Left renal cortex interstitium (tissue), 4 donors: ENCODE measurements around the gene CEP57L1. TPM values are rescaled to one million over a fixed set of nuclear protein-coding genes. Genes with fewer than 3 reads are reported as not detected.
A peak's percentile ranks its signal among the peaks of the same experiment; 100 is the strongest.
"Not testable (repeated sequence)": the region's sequence is repeated elsewhere in the genome, so short reads cannot be mapped to it uniquely, and the experiment has no call there.

Source experiments
- DNase-seq, 4 donors: peaks; one replicate each; pipeline ENCODE4 v3.0.0-alpha.2; 2013; ENCODE audit warnings: low read depth in 4 of 4, low spot score in 2 of 4, missing footprints in 1 of 4
- polyA plus RNA-seq, 4 donors: library from polyadenylated mRNA; unstranded; fragments of 120-200 nt; gene quantifications; one replicate each; pipeline ENCODE4 v1.2.1, GENCODE V29; 2013; ENCODE audit not compliant: insufficient read length in 4 of 4

The CEP57L1 gene
- polyA plus RNA-seq, 4 donors, result 20.1 to 28.9 (median 26.9) TPM

DNA sequence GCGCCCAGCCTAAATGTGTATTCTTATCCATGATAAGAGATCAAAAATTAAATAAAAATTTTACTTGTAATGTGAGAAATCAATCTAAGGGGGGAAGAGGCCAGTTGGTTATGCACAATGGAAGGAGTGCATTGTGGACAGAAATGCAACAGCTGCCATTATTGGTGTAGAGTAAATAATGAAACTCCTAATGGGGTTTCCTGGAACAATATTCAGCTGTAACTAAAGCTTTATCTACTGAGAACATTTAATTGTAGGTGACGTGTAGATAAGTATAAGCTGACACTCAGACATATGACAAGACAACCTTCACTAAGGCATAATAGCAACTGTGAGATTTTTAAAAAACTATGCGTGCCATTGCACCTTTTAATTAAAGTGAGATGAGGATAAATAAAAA, 71.4 kb downstream of the CEP57L1 start:
- DNase-seq, result no peak

DNA sequence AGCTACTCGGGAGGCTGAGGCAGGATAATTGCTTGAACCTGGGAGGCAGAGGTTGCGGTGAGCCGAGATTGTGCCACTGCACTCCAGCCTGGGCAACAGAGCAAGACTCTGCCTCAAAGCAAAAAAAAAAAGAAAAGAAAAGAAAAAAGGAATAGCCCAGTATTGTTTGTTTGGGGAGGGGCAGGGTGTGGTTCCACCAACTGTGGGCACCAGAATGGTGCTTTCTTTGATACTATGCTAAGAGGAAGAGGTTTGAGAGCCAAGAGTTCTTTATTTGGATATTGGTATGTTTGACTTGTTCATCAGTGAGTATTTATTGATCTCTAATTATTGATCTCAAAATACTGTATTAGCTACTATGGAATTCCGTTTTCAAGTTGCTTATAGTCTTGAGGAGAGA, 72.3 kb downstream of the CEP57L1 start:
- no peak for DNase-seq

DNA sequence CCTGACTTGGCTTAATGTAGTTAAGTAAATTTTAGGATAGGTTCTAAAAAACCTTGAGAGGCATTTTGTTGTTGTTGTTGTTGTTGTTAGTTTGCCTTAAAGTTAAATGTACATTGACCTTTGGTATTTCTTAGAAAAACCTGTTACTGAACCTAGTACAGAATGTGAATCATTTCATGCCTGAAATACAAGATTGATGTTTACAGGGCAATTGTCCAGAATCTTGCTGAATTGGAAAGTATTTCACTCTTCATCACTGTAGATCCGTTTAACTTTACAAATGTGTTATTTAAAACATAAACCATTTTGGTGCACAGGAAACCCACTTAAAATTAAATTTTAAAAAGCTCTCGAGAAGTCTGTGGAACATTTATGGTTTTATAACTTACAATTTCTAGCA, 75.0 kb downstream of the CEP57L1 start:
- DNase-seq, result no peak

DNA sequence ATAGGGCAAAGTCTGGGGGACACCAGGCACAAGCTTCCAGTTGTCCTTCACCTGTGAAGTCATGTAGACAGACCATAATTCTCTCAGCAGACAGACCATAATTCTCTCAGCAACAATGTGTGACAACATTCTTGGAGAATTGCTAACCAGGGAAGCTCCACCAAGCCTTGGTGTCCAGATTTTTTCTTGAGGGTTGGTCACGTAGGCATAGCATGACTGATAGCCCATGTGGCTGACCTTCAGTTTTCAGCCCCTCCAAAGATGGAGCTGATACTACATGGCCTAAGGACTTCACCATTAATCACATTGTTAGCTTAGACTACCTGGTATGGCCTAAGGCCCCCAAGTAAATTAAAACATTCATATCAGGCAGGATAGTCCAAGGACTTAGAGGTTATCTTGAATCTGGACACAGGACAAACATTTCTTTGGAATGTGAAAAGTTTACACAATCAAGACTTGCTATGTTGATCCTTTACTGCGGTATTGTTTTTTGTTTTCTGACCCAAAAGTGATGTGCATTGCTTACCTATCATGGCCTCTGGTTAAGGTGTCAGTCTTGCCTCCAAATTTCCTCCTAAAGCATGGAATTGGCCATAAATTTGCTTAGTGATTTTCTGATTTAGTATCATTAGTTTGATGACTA, 76.9 kb downstream of the CEP57L1 start:
- no peak for DNase-seq

DNA sequence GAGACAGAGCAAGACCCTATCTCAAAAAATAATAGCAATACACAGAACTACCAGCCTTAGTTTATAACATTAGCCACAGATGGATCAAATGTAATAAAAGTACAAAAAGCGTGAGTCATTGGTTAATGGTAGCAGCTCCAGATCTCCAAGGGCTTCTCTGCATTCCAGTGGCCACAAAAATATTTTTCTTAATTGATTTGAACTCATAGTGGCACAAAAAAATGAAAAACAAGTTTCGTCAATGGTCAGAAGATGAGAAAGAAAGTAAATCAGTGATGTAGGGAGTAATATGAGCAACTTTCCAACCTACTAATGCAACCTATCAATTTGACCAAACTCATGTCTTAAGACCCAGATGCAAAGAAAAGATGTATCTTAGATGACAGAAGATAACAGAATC, 79.6 kb downstream of the CEP57L1 start:
- no peak for DNase-seq

DNA sequence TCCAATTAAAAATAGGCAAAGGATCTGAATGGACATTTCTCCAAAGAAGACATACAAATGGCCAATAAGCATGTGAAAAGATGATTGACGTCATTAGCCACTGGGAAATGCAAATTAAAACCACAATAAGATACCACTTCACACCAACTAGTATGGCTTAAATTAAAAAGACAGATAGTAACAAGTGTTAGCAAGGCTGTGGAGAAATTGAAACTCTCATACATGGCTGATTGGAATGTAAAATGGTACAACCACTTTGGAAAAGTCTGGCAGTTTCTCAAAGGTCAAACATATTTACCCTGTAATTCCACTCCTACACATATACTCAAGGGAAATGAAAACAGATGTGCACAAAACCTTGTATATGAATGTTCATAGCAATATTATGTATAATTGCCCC, 83.6 kb downstream of the CEP57L1 start:
- no peak for DNase-seq

DNA sequence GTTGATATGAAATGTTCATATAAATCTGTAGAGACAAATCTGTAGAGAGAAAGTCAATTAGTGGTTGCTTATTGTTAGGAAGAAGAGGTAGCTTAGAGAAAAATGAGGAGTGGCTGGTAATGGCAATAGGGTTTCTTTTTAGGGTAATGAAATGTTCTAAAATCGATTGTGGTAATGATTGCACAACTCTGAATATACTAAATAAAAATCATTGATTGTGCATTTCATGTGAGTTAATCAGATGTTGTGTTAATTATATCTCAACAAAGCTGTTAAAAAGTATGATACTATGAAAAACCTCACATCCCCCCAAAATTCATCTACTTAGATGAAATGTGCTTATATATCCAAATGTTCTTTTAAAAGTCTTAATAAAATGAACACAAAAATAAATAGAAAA, 84.2 kb downstream of the CEP57L1 start:
- no peak for DNase-seq

DNA sequence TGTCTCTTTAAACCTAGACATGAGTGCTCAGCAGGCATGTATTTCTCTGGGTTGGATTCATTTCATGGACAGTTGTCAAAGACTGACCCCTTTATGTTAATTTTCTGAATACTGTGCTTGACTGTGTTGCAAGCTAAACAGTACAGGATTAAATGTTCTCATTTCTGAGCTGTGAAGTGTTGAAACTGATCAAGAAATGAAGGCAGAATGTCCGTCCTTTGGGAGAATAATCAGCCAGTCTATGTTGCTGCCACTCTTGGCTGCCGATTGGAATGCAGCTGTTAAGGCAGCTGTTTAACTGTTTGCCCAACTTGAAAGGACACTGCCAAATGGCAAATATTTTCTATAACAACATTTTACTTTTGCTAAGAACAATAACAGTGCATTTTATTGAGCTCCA, 87.3 kb downstream of the CEP57L1 start:
- no peak for DNase-seq

DNA sequence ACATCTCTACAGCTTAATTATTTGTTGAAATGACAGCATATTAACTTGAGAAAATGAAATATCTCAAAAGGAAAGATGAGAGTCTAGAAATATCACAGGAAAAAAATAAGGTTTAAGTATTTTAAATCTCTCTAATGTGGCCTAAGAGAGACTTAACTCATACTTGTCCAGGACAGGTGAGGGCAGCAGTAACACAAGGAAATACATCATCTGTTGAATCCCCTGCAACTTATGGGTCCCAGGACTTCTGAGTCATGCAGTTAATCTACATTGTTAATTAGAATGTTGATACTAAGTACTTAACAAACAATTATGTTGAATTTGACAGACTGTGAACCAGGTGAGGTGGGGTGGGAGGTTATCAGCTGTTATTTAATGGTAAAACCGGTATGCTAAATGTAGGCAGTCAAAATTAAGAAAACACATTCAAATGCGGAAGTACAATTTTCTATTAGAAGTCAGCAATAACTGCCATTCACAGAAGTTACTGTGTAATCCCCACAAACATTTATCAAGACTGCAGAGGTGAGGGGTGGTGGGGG, 87.9 kb downstream of the CEP57L1 start:
- no peak for DNase-seq

DNA sequence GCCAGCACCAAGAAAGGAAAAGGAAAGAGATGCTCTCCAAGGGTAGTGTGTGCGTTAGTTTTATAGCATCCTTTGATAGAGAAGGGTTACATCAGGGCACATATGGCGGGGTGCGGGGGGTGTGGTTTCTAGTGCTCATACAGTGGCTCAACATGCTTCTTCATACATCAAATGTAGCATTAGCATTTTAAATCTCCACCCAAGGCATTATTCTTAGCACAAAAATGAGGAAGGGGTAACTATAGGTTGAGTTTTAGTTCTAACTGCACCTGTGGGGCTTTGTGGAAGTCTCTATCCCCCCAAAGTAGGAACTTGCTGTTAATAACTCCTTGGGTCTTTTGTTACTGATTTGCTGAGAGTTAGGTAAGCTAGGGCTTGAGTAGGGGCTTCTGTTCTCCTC, 89.3 kb downstream of the CEP57L1 start:
- DNase-seq, result no peak

DNA sequence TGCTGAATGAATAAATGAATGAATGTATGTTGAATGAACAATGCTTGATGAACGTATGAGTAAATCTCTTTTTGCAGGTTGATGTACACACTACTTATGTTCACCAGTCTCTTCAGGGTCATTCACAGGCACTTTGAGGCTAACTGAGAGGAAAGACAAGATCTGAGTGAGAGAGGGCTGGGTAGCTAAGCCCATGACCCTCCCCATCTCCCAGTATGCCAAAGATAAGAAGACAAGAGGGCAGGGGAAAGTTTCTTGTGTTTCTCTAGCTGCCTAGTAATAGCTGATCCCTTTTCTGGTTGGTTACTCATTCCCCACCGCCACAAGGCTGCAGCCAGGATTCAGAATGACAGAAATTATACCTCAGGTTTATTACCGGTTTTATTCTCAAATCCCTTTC, 90.7 kb downstream of the CEP57L1 start:
- DNase-seq, result no peak

DNA sequence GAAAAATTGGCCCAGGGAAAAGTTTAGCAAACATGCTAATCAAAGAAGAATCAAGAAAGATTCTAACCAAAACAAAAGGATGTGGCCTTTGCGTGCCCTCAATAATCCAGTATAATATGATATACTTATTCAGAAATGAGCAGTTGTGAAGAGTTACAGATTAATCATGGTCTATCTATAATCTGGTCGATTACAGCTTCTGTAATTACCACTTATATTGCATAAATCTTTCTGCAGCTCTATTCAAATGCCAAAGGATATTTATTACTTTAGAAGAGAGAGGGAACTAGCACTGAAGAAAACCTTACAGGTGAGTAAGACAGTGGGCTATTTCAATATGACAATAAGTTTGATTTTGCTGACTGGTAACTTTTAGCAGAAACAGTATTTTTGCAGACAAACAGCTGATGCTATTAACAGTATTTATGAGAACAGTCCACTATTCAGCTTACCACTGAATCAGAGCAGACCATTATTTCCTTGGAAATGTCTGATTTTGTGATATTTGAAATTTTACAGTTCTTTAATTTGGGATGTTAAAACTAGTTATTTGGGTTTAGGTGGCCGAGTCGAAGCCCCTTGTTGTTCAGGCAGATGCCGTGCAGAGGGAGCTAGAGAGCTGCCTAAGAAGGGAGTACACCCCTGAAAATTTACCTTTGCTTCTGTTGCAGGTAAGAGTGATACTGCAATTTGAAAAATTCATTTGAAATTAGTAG, 92.2 kb downstream of the CEP57L1 start:
- DNase-seq, result peak in 2 of 4 donors; percentile 48 to 50

DNA sequence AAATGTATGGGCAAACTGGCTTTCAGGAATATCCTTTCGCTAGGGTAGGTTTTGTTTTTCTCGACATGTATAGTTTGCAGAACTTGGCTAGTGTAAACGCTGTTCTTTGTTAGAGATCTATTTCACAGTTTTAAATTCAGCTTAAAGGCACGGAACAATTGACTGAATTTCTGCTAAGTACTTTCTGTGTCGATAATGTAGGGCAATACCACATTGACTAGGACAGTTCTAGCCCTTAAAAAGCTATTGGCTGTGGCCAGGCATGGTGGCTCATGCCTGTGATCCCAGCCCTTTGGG, 92.8 kb downstream of the CEP57L1 start:
- no peak for DNase-seq

DNA sequence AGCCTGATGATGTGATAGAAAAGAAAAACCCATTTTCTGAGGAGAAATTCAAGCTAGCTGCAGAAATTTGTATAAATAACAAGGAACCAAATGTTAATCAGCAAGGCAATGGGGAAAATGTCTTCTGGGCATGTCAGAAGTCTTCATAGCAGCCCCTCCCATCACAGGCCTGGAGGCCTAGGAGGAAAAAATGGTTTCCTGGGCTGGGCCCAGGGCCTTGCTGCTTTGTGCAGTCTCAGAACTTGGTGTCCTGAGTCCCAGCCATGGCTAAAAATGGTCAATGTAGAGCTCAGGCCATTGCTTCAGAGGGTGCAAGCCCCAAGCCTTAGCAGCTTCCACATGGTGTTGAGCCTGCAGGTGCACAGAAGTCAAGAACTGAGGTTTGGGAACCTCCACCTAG, 96.1 kb downstream of the CEP57L1 start:
- DNase-seq, result not testable (repeated sequence)

DNA sequence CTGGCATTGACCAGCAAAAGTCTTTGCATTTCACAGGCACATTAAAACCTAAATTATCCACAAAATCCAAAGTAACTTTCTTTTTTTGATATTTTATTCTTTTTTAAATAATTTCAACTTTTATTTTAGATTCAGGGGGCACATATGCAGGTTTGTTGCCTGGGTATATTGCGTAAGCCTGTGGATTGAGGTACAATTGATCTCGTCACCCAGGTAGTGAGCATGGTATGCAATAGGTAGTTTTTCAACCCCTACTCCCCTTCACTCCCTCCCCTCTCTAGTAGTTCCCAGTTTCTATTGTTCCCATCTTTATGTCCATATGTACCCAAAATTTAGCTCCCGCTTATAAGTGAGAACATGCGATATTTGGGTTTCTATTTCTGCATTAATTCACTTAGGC, 97.6 kb downstream of the CEP57L1 start:
- DNase-seq, result no peak

DNA sequence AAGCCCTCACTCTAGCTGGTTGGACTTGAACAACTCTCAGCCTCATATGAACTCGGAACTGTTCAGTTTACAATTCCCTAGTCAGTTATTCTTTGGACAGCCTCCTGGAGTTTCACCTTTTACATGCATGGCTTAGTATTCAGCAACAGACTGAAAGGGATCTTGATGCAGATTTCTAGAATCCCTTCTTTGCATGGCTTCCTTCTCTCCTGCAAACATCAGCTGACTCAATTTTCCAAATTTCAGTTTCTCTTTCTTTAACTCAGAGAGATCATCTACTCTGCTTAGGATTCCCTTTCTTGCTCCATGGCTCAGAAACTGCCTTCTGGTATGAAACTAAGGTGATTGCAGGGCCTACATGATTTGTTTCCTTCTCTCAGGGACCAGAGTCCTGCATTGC, 99.6 kb downstream of the CEP57L1 start:
- no peak for DNase-seq

DNA sequence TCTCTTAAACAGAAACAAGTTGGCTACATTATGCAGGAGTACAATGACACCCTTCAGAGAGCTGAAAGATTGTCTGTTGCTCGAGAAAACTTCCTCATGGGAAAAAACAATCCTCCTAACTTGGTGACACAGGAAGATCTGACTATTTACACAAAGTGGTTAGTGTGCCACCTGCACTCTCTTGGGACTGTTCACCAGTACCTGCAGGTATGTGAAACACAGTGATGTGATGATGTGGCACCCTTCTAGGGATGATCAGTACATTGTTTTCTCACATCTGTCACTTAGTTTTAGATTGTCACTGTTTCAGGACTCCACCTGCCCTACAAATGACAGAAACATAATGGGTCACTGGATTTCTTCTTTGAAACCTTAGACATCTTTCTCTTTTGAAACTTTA, 101.8 kb downstream of the CEP57L1 start:
- DNase-seq, result no peak

DNA sequence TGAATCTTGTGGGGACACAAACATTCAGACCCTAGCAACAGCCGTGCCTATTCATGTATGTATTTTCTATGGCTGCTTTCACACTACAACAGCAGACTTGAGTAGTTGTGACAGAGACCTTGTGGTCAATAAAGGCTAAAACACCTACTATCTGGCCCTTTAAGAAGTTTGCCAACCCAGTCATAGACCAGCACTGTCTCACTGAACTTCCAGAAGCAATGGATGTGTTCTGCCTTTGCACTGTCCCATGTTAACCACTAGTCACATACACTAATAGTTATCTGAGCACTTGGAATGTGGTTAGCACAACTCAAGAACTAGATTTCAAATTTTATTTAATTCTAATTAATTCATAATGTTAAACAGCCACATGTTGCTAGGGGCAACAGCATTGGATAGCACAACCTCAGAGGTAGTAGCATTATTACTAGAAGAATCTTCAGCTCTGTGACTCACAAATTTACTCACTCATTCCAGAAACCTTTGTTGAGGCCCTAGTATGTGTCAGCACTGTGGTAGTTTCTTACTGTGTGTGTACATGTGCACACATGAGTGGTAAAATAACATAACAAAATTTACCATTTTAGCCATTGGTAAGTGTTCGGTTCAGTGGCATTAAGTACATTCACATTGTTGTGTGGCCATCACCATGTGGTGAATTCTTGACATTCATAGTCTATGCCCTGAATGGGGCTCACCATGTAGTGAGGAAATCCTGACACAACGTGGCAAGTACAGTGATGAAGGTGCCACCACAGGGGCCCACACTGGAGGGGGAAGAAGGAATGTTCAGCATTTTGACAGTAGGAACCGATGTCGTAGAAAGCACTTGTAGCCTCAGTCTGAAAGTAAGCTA, 107.3 kb downstream of the CEP57L1 start:
- no peak for DNase-seq

DNA sequence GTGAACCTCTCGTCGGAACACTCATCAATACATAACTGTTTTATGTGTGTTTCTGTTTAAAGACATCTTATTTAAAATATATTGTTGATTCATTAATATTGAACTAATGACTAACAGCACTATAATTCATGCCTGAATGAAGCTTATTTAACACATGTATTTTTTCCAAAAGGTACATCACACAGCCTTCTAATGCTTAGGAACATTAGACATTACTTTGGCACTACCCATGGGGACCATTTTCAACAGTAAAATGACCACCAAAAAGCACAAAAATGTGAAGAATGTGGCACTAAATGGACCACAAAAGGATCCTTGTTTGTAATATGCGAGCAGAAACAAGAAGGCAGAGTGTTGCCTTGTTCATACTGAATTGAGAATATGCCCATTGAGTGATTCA, 109.2 kb downstream of the CEP57L1 start:
- no peak for DNase-seq

DNA sequence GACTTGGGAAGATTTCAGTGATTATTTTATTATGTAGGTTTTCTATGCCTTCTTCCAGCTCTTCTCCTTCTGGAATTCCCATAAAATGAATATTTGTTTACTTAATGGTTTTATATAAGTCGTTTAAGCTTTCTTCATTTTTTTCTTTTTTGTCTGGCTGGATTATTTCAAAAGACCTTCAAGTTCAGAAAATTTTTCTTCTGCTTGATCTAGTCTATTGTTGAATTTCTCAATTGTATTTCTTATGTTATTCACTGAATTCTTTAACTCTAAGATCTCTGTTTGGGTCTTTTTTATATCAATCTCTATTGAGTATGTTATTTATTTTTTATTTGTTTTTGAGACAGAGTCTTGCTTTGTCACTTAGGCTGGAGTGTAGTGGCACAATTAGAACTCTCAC, 117.4 kb downstream of the CEP57L1 start:
- no peak for DNase-seq
